ENCODE results near the gene SPATA16.

SPATA16 gene

DNA sequence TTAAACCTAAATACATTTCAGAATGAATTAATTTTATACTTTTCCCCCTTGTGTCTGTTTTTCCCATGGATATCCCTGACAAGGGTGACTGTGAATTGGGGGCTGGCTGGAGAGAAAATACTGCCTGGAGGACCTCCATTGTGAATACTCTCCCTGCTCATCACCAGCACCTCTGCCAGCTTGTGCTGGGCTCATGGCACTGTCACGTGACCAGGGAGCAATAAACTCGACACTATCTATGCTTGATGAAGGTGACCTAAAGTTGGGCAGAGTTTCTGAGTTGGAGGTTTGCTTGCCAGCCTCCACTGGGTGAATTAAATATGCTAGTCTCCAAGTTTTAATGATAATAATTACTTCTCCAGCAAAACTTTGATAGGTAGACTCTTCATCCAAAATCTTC lies 189.5 kb downstream of the SPATA16 start:
- no peak for DNase-seq (ENCODE audit: low read depth in 2 of 2)

- no peak for DNase-seq (ENCODE audit: low read depth in 2 of 2)
These were observed 195.0 kb downstream of the SPATA16 start for GRCh38 chr3:172946061-172946460.

- no peak for DNase-seq (ENCODE audit: low read depth in 2 of 2)
These were observed 201.3 kb downstream of the SPATA16 start for GRCh38 chr3:172939651-172940293.

DNA sequence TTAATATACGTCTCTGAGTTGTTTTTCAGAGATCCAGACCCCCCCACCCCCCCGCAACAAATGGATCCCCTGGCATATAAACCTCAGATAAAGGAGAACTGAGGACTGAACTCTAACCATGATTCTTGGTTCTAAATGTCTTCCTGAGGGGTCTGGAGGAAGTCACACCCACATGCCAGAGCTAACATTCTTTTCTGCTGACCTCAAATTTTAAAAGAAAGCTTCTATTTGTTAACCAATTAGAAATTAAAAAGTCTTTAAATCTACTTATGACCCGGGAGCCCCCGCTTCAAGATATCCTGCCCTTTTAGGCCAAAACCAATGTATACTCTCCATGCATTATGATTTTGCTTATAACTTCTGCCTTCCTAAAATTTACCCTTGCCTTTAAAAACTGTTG lies 202.2 kb downstream of the SPATA16 start:
- DNase-seq (ENCODE audit: low read depth in 2 of 2) = no peak

- DNase-seq (ENCODE audit: low read depth in 2 of 2) = no peak
These were observed 209.2 kb downstream of the SPATA16 start for GRCh38 chr3:172931746-172932285.

DNA sequence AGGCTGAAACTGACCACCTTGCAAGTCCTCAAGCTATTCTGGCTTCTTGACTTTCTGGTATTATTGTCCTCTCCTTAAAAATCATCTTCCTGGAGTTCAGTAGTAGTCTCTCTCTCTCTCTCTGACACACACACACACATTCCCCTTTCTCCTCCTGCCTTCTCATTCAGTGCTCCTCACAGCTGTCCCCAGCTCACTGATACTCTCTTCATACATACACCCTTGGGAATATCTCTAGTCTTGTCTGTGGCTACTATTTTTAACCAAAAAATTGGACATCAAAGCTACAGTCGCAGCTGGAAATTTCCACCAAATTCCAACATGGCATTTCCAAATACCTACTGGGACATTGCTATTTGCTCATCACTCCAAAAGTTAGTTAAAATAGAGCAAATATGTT lies 211.6 kb downstream of the SPATA16 start:
- no peak for DNase-seq (ENCODE audit: low read depth in 2 of 2)

- no peak for DNase-seq (ENCODE audit: low read depth in 2 of 2)
These were observed 216.5 kb downstream of the SPATA16 start for GRCh38 chr3:172924546-172924945.

GRCh38 chr3:172919297-172919683 lies 221.7 kb downstream of the SPATA16 start:
- DNase-seq (ENCODE audit: low read depth in 2 of 2) = no peak

- no peak for DNase-seq (ENCODE audit: low read depth in 2 of 2)
These were observed 222.3 kb downstream of the SPATA16 start for GRCh38 chr3:172918568-172919296.

DNA sequence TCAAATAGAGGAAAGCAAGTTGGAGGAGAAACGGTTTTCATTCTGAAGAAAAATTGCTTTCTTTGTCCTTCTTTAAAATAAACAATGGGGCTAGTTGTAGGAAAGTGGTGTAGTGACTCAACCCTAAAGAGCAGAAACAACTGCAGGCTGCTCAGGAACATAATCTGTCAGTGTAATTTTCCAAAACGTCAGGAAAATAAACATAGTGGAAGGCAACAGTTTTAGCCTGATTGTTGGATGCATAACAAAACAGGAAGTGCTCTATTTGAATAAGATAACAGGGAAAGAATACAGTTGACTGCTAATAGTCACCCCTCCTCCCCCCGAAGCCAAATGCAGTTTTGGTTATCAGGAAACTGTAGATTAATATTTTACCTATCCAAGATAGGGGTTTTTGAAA lies 222.9 kb downstream of the SPATA16 start:
- no peak for DNase-seq (ENCODE audit: low read depth in 2 of 2)

DNA sequence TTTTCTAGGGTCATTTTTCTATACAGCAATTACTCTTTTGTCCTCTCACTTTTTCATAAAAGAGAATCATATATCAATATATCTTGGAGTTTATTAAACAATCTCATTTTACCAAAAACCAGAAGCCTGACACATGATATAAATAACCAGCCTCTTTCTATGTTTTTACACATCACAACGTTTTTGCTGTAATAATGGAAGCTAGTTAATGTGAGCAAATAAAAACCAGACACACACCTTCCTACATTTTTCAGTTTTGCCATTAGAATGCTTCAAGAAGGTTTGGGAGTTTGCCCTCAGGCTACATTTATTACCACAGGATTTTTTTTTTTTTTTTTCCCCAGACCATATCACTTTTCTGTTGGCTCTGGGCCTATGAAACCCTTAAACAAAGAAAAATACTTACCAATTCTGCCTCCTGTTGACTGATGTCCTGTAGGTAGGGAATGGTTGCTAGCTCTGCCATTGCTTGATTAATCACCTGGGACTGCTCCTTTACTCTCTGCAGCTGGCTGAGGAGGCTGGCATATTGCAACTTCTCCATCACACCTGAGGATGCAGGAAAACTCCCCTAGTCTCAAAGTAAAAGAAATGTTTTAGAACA lies 225.0 kb downstream of the SPATA16 start:
- DNase-seq (ENCODE audit: low read depth in 2 of 2) = no peak

DNA sequence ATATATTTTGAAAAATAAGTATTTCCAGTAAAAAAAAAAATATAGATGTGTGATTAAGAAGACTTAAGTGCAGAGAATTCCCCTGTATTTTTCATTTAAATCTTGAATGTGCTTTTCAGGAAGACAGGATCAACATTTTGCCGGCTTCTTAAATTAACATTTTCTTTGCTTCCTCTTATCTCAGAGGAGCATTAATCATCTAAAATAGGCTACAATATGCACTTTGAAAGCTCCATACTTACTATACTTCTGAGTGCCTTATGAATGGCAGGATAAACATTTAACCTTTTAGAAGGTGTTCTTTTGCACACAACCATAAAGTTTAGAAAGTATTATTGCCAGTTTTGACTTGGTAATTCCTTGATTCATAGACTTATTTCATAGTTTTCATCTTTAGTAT lies 226.2 kb downstream of the SPATA16 start:
- DNase-seq (ENCODE audit: low read depth in 2 of 2) = no peak

DNA sequence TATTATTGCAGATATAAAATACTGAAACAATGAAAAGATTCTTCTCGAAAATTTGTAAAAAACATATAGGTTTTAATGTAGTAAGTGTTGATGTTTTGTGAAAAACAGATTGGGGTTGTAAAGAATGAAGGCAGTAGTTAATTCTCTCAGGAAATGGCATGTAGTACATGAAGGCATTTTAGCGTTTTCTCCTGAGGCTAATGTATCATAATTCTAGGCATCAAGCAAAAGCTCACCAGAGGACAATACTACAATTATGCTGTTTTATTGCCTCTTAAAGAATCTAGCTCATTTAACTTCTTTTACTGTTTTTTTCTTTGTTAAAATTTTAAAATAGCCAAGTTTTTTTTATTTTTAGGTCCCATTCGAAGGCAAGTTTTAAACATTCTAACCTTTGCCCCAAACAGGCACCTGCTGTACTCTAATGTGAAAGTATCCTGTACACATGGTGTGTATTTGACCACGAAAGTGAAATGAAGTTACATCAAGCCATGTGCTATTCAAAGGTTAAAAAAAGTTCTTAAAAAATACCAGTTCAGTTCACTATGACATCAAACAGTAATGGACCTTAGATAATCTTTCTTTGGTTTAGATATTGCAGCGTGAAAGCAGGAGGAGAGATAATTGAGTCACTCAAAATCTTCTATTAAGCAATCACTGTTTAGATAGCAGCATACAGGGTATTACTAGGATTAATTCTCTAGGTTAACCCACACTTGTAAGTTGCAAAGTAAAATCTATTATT lies 227.0 kb downstream of the SPATA16 start:
- no peak for DNase-seq (ENCODE audit: low read depth in 2 of 2)

DNA sequence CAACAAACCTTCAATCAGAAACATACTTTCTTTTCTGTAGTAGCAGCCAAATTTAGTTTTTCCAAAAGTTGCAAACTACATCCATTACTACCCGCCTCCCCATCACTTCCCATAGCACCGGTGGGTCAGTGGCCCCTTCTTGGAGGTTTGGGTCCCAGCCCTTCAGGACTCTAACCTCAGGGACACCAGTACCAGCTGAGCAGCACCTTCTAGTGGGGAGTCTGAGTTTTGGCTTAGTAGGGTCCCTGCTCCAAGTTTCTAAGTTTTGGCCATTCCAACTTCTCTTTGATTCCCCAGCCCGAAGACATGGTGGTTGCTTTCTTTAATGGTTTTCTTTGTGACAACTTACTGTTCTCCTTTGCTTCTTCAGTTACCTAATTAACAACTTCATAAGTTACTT lies 229.9 kb downstream of the SPATA16 start:
- DNase-seq (ENCODE audit: low read depth in 2 of 2) = no peak

DNA sequence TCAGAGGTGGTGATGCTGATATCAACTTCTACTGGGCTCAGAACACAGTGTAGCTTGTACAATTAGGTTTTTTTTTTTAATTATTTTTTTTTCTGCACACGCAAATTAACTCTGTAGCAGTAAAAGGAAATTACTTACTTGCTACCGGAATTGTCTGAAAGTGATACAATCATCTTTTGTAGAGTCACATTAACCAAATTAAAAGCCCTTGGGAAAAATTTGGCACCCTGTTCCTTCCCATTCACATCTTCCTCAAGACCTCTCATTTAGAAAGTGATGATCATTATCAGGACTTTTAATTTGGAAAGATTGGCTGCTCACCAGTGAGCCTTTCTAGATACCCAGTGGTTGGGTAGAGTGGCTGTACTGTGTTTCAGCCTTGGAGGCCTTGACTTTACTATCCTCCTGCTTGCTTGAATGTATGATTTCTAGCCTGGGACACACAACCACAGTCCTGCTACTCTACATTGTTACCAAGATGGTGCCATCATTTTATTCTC lies 232.2 kb downstream of the SPATA16 start:
- no peak for DNase-seq (ENCODE audit: low read depth in 2 of 2)

DNA sequence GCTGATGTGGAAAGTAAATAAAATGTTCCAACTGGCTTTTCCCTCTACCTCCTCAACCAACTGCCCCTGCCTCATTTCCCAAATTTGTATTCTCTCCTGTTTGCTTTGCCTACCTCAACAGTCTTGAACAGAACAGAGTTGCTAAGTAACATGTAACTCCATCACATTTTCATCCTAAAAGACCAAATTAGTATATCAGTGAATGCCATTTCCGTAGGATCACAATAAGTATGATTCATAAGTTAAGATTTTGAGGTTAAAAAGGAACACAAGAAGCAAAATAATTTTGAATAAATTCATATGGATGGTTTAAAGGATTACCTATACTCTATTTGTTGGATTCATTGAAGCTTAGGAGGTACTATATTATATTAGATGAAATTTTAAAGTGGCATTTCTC lies 235.6 kb downstream of the SPATA16 start:
- DNase-seq (ENCODE audit: low read depth in 2 of 2) = no peak

DNA sequence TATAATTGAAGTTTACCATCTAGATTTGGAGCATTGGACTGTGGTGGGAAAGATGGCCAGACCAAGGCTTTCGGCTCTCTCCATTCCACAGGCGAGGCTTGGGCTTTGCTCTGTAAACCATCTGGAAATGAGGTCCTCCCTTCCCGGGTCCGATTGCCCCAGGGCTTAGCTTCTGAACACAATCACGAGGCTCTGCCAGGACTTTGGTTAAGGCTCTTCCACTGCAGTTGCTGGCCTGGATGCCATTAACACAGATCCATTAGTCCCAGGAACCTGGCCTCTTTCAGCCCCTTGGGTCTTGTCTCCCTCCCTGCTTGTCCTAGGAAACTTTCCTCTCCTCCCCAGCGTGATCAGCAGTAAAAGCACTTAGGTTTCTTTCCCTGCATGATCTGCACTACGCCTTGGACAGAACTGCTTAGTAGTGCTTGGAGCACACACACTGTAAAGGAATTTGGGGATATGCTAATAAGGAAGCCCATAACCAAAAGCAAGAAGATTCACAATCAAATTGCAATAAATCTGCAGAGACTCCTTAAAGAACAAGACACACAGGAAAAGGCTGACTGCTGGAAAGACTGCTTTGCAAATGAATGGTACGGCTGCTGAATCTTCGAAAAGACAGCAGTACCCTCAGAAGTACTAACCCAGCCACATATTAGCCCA lies 236.2 kb downstream of the SPATA16 start:
- DNase-seq (ENCODE audit: low read depth in 2 of 2) = no peak

GRCh38 chr3:172903642-172904320 lies 237.3 kb downstream of the SPATA16 start:
- DNase-seq (ENCODE audit: low read depth in 2 of 2) = no peak

- no peak for DNase-seq (ENCODE audit: low read depth in 2 of 2)
These were observed 248.9 kb downstream of the SPATA16 start for GRCh38 chr3:172892158-172892557.

DNA sequence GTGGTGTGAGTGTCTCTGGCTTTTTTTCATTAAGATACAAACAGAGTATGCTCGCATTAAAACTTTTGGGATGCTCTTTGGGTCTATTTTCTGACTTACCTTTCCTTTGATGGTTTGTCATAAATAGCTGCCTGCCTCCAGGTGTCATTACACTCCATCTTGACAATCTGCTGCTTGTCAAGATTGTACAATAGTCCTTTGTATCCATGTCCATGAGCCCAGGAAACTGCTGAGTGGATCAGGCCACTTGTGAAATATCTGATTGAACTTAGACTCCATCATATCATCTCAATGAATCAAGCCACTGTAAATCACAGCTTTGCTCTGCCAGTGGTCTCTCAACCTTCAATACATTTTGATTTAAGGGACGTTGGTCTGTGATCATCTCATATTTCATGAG lies 255.3 kb downstream of the SPATA16 start:
- no peak for DNase-seq (ENCODE audit: low read depth in 2 of 2)

GRCh38 chr3:172882563-172882962 lies 258.5 kb downstream of the SPATA16 start:
- no peak for DNase-seq (ENCODE audit: low read depth in 2 of 2)

Data from stimulated activated CD4-positive, alpha-beta T cell treated with anti-CD3 and anti-CD28 coated beads, Interleukin-1b, Interleukin-23, amount 100 ng/mL, for 4 hours (primary cell).